Brain microvascular endothelial cell (primary cell): ENCODE data around the gene EHD4.

Source experiments
- DNase-seq: peaks from one replicate; pipeline ENCODE4 v3.0.0-alpha.2; 2020
- H3K27ac ChIP-seq: fragments of 250-450 bp; sonication (Bioruptor Pico); 2 replicates; pipeline ENCODE4 v1.5.1; 2020; ENCODE audit warnings: mild to moderate bottlenecking, moderate library complexity
- H3K27me3 ChIP-seq: fragments of 250-450 bp; sonication (Bioruptor Pico); replicated peaks from 2 replicates; pipeline ENCODE4 v1.5.1; 2020; ENCODE audit warnings: mild to moderate bottlenecking
- H3K36me3 ChIP-seq: fragments of 250-450 bp; sonication (Bioruptor Pico); replicated peaks from 2 replicates; pipeline ENCODE4 v1.5.1; 2020; ENCODE audit warnings: mild to moderate bottlenecking
- H3K4me3 ChIP-seq: 2 replicates; pipeline ENCODE4 v1.5.1; 2011; ENCODE audit warnings: low read depth, mild to moderate bottlenecking, control low read depth, low read length, moderate library complexity
- in situ Hi-C: cut with HindIII; loops from 2 replicates; pipeline ENCODE4 v1.10.0; 2017; ENCODE audit warnings: low sequenced_read_pairs, low pct_ligation_motif_present
- TF ChIP-seq, protein P1 (sequence below): IDR thresholded peaks from 2 replicates; pipeline ENCODE4 v1.5.1; 2011; ENCODE audit warnings: low read depth, mild to moderate bottlenecking, moderate library complexity, low read length, control low read depth, inconsistent platforms; ENCODE audit errors: missing control alignments

The EHD4 gene

DNA sequence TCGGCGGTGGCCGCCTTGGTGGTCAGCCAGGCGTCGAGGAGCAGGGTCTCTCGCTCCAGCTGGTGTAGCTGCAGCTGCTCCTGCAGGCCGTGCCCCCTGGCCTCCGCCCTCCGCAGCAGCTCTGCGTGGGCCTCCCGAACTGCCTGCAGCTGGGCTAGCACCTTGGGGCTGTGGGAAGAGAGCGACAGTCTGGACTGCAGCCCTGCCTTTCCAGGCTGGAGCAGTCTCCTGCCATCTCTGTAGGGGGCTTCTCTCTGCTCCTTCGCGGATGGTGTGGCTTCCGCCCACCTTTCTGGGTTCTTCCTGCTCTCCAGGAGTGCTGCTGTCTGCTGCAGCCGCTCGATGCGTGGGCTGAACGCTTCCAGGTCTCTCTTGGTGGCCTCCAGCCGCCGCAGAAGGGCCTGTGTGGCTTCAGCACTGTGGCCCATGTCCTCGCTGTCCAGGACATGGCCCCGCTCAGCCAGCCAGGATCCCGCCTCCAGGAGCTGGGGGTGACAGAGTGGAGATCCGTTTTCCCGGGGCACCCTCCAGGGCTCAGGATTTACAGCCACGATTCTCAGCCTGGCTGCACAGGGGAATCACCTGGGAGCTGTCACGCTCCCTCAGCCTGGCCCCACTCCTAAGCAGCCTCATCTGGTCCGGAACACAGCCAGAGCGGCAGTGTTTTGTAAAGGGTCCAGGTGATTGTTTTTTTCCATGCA, 116.9 kb downstream of the EHD4 start:
- H3K4me3 ChIP-seq: no peak overlapping the region
- no peak for DNase-seq
- H3K27ac ChIP-seq: no peak overlapping the region
- no peaks in the 10 kb centered on the region for H3K27me3 ChIP-seq
- in situ Hi-C loops: no loop called here
- no peaks in the 10 kb centered on the region for H3K36me3 ChIP-seq
- TF ChIP-seq, protein P1, sequence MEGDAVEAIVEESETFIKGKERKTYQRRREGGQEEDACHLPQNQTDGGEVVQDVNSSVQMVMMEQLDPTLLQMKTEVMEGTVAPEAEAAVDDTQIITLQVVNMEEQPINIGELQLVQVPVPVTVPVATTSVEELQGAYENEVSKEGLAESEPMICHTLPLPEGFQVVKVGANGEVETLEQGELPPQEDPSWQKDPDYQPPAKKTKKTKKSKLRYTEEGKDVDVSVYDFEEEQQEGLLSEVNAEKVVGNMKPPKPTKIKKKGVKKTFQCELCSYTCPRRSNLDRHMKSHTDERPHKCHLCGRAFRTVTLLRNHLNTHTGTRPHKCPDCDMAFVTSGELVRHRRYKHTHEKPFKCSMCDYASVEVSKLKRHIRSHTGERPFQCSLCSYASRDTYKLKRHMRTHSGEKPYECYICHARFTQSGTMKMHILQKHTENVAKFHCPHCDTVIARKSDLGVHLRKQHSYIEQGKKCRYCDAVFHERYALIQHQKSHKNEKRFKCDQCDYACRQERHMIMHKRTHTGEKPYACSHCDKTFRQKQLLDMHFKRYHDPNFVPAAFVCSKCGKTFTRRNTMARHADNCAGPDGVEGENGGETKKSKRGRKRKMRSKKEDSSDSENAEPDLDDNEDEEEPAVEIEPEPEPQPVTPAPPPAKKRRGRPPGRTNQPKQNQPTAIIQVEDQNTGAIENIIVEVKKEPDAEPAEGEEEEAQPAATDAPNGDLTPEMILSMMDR: no peak

DNA sequence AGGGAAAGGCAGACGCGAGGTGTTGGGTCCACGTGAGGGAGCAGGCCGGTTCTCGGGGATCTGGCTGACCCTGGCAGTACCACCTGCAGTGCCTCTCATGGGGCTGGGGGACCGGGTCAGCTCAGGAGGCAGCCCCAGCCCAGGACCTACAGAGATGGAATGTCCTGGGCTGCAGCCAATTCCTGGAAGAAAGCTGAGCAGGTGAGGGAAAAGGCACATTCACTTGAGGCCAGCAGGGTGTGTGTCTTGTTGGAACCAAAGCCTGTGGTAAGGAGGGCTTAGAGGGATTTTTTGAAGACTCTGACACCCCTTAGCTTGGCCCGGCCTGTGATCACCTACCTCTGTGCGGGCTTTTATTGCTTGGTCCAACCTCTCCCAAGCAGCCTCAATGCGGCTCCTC, 117.9 kb downstream of the EHD4 start:
- Histone ChIP-seq H3K27me3 (no peaks in the 10 kb centered on the region), H3K27ac (no peak overlapping the region), H3K4me3 (no peak overlapping the region), H3K36me3 (no peaks in the 10 kb centered on the region)
- TF ChIP-seq, protein P1: no peak
- no peak for DNase-seq
- in situ Hi-C loops: no loop called here

DNA sequence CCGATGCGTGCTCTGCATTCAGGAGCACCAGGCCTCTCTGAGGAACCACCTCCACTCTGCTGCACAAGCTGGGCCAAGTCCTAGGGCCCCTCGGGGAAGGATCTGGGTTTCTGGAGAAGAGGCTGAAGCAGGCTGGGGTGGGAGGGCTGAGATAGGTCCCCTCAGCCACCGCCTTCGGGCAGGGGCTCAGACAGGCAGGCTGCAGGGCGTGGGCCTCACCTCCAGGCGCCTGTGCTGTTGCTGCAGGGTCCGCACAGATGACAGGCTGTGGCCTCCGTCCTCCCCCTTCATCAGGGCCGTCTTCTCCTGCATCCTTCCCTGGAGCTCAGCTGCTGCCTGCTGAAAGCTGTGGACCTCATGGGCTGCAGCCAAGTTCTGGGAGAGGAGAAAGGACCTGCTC, 118.5 kb downstream of the EHD4 start:
- TF ChIP-seq, protein P1: no peak

DNA sequence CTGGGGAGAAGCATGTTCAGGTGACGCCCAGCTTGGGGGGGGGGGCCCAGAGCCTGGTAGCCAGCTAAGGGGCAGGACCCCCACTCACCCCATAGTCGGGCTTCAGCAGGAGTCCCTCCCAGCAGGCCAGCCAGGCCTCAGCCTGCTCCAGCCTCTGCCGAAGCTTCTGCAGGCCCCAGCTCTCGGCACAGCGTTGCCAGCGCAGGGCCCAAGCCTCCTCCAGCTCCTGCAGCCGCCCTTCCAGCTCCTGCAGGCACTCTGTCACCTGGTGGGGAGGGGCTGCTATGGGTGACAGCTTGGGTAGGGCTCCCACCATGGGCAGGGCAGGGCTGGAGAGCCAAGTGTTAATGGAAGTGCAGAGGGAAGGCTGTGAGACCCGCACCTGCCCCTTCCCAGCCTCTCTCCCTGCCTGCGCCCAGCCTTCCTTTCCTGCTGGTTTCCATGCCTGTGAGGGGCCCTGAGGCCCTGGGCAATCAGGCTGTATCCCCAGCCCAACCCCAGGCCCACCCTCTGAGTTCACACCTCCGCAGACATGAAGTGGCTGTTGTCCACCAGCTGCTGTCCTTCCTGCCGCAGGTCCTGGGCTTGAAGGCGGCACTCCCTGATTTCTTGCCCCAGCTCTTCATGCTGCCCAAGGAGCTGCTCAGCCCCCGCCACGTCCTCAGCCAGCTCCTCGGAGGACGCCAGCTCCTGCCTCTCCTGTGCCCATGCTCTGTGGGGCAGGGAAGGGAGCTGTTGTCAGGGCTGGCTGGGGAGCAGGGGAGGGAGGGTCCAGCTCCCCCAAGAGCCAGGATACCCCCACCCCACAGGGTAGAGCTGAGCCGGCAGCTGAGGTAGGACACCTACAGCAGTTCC, 119.4 kb downstream of the EHD4 start:
- no peak for DNase-seq
- H3K36me3 ChIP-seq: no peaks in the 10 kb centered on the region
- in situ Hi-C loops: no loop called here
- no peak overlapping the region for H3K4me3 ChIP-seq
- H3K27me3 ChIP-seq: no peaks in the 10 kb centered on the region
- TF ChIP-seq, protein P1: no peak
- H3K27ac ChIP-seq: no peak overlapping the region

More for the DNA sequence above, 118.5 kb downstream of the EHD4 start:
- no peaks in the 10 kb centered on the region for H3K27me3 ChIP-seq
- in situ Hi-C loops: no loop called here
- no peak for DNase-seq
- no peak overlapping the region for H3K27ac ChIP-seq
- H3K36me3 ChIP-seq: no peaks in the 10 kb centered on the region
- no peak overlapping the region for H3K4me3 ChIP-seq

DNA sequence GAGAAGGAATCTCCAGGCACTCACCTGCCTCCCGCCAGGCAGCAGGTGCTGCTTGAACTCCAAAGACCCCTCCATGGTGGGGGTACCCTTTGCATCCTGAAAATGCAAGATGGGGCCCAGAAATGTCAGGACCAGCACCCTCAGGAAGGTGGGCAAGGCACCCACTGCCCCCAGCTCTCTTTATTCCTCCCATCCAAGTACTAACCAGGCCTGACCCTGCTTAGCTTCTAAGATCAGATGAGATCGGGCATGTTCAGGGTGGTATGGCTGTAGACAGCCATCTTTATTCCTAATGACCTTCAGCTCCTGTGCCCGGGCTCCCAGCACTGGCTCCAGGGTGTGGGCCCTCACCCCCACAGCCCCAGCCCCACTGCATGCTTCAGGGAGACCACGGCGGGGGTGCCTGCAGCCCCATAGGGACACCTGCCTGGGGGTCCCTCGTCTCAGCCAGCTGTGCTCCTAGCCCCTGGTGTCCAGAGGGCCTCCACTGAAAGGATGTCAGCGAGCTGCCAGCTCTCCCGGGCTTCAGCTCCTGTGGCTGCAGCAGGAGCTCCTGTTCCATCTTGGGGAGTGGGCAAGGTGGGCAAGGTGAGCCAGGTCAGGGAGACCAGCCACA, 120.5 kb downstream of the EHD4 start:
- Histone ChIP-seq H3K36me3 (peaks cover 3% of the 10 kb centered on the region), H3K27me3 (no peaks in the 10 kb centered on the region), H3K27ac (no peak overlapping the region), H3K4me3 (no peak overlapping the region)
- no peak for DNase-seq
- in situ Hi-C loops: no loop called here
- TF ChIP-seq, protein P1: no peak
